Tibial nerve (tissue), 4 donors: ENCODE measurements around the gene GJD4. TPM values are rescaled to one million over a fixed set of nuclear protein-coding genes. Genes with fewer than 3 reads are reported as not detected.

Experiments
- DNase-seq, 2 donors: peaks; one replicate each; pipeline ENCODE4 v3.0.0-alpha.2; 2019; ENCODE audit warnings: low spot score in 2 of 2
- H3K27ac ChIP-seq, 4 donors: fragments of 200-600 bp; sonication (generic) in 3 of 4; one replicate each; pipeline ENCODE4 v1.5.1; 2017 to 2019; ENCODE audit warnings: mild to moderate bottlenecking in 1 of 4
- H3K27me3 ChIP-seq, 2 donors: fragments of 200-600 bp; sonication (generic) in 1 of 2; one replicate each; pipeline versions ENCODE4 v1.5.1 to v1.6.0; 2017 to 2019
- H3K36me3 ChIP-seq, 3 donors: fragments of 200-600 bp; sonication (generic); one replicate each; pipeline ENCODE4 v1.5.1; 2018 to 2019
- H3K4me1 ChIP-seq, 4 donors: fragments of 200-600 bp; sonication (generic) in 3 of 4; one replicate each; pipeline ENCODE4 v1.5.1; 2017 to 2019
- H3K4me3 ChIP-seq, 4 donors: fragments of 200-600 bp; sonication (generic) in 3 of 4; one replicate each; pipeline ENCODE4 v1.5.1; 2017 to 2019; ENCODE audit warnings: mild to moderate bottlenecking in 1 of 4, moderate library complexity in 1 of 4
- H3K9me3 ChIP-seq, 4 donors: fragments of 200-600 bp; sonication (generic) in 3 of 4; one replicate each; pipeline ENCODE4 v1.5.1; 2017 to 2019
- CTCF ChIP-seq, 5 experiments: fragments of 200-600 bp in 3 of 5; fragments of 450-650 bp in 2 of 5; sonication (generic) in 3 of 5; IDR thresholded peaks; one replicate each; pipeline ENCODE4 v1.5.1; 2016 to 2019; ENCODE audit warnings: antibody characterized with exemption in 5 of 5, mild to moderate bottlenecking in 3 of 5, moderate library complexity in 2 of 5
- EP300 ChIP-seq, 2 donors: sonication (generic); formaldehyde crosslinking; IDR thresholded peaks; one replicate each; pipeline ENCODE4 v1.6.1; 2017; ENCODE audit warnings: antibody characterized with exemption in 2 of 2, mild to moderate bottlenecking in 1 of 2
- POLR2A ChIP-seq, 2 donors: fragments of 450-650 bp; IDR thresholded peaks; one replicate each; pipeline ENCODE4 v1.6.1; 2017; ENCODE audit warnings: antibody characterized with exemption in 2 of 2, mild to moderate bottlenecking in 2 of 2, moderate library complexity in 2 of 2
- WGBS, 2 donors: methylation state at CpG; one replicate each; pipeline ENCODE4 v1.1.5; 2018; 5-methylcytosine and 5-hydroxymethylcytosine counted together
- total RNA-seq, 4 donors: library from RNA; depleted of rRNA; stranded (reverse); fragments of >200 nt; gene quantifications; one replicate each; pipeline ENCODE4 v1.1.0, GENCODE V29; 2016

The GJD4 gene
- total RNA-seq, 4 donors from 2014 or later = 0.20 TPM; not detected in 3

DNA sequence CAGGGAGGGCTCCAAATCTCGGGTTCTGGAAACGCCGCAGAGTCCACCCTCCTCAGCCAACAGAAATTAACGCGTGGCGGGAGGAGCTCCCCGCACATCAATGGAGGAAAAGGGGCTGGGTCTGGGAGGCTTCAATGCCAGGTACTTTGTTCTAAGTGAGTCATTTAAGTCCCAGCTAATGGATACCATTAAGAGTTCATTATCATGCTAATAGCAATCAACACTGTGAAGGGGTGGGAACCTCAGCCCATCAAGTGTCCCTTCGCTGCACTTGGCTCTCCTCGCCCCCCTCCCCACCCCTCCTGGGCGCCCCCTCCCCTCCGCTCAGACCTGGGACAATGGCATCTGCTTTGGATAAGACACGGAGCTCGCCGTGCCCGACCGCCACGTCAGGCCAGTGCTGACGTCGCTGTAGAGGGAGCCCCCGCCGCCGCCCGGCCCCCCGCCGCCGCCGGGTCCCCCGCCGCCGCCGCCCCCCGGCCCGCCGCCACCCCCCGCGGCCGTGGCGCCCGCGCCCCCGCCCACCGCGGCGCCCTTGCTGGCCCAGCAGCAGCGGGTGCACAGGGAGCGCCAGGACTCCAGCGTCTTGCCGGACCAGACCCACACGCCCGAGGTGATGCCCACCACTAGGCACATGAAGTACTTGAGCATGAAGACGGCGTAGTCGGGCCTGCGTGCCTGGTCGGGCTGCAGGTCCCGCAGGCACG is 34.0 kb downstream of the GJD4 start:
- Histone ChIP-seq H3K36me3 (no peaks in the 10 kb centered on the region), H3K27me3 (no peaks in the 10 kb centered on the region), H3K9me3 (no peaks in the 10 kb centered on the region), H3K27ac (peak overlapping the region in 2 of 4 donors; percentile 37 to 74), H3K4me3 (peak overlapping the region; percentile 19 to 95 (median 39)), H3K4me1 (peaks cover 0 to 59% (median 10%) of the 10 kb centered on the region in 4 donors)
- DNase-seq = no peak
- 35 to 42% methylated on average over 5 to 17 of the region's 57 CpGs for WGBS, 2 donors
- TF ChIP-seq CTCF (IDR thresholded peaks at IDR 0.05) (no peak), POLR2A (IDR thresholded peaks at IDR 0.05) (no peak), EP300 (IDR thresholded peaks at IDR 0.05) (no peak)

DNA sequence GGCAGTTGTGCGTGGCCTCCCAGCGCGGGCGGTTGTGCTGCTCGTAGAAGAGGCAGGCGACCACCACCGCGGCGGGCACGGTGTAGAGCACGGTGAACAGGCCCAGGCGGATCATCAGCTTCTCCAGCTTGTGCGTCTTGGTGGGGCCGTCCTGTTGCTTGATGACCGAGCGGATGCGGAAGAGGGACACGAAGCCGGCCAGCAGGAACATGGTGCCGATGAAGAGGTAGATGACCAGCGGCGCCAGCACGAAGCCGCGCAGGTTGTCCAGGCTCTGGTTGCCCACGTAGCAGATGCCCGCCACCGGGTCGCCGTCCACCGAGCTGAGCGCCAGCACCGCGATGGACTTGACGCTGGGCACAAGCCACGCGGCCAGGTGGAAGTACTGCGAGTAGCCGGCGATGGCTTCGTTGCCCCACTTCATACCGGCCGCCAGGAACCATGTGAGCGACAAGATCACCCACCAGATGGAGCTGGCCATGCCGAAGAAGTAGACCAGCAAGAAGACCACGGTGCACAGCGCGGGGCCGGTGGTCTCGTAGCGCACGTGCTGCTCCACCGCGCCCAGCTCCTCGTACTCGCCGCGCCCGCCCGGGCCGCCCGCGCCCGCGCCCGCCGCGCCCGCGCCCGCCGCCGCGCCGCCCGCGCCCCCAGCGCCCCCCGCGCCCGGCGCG is 34.7 kb downstream of the GJD4 start:
- Histone ChIP-seq H3K4me1 (peaks cover 0 to 66% (median 12%) of the 10 kb centered on the region in 4 donors), H3K9me3 (no peaks in the 10 kb centered on the region), H3K36me3 (no peaks in the 10 kb centered on the region), H3K4me3 (peak overlapping the region; percentile 31 to 95 (median 46)), H3K27me3 (no peaks in the 10 kb centered on the region), H3K27ac (peak overlapping the region in 2 of 4 donors; percentile 37 to 74)
- WGBS, 2 donors = 8 to 23% methylated on average over 25 to 29 of the region's 83 CpGs
- no peak for DNase-seq
- no peak for TF ChIP-seq EP300 (IDR thresholded peaks at IDR 0.05)
- TF ChIP-seq CTCF (IDR thresholded peaks at IDR 0.05) = peak in 1 of 5 experiments; percentile 25
- TF ChIP-seq POLR2A (IDR thresholded peaks at IDR 0.05) = no peak

DNA sequence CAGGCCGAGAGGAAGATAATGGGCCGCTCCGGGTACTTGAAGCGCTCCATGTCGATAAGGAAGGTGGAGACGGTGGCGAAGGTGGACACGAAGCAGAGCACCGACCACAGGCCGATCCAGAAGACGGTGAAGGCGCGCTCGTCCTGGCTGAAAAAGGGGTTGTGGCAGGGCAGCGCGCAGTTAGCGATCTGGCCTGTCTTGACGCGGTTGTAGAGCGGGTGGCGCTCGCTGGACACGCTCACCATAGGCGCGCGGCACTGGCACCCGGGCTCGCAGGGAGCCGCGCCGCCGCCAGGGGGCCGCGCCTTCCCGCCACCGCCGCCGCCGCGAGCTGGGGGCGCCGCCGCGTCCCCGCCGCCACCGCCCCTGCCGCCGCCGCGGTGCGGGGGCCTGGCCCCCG is 35.3 kb downstream of the GJD4 start:
- Histone ChIP-seq H3K36me3 (no peaks in the 10 kb centered on the region), H3K27me3 (no peaks in the 10 kb centered on the region), H3K9me3 (no peaks in the 10 kb centered on the region), H3K27ac (peak overlapping the region in 2 of 4 donors; percentile 66 to 82), H3K4me3 (peak overlapping the region; percentile 31 to 95 (median 46)), H3K4me1 (peaks cover 0 to 66% (median 12%) of the 10 kb centered on the region in 4 donors)
- peak; percentile 47 to 57 for DNase-seq
- TF ChIP-seq CTCF (IDR thresholded peaks at IDR 0.05) (peak; percentile 30 to 76 (median 63)), POLR2A (IDR thresholded peaks at IDR 0.05) (no peak), EP300 (IDR thresholded peaks at IDR 0.05) (no peak)
- WGBS, 2 donors = 0 to 3% methylated on average over 14 to 16 of the region's 53 CpGs

DNA sequence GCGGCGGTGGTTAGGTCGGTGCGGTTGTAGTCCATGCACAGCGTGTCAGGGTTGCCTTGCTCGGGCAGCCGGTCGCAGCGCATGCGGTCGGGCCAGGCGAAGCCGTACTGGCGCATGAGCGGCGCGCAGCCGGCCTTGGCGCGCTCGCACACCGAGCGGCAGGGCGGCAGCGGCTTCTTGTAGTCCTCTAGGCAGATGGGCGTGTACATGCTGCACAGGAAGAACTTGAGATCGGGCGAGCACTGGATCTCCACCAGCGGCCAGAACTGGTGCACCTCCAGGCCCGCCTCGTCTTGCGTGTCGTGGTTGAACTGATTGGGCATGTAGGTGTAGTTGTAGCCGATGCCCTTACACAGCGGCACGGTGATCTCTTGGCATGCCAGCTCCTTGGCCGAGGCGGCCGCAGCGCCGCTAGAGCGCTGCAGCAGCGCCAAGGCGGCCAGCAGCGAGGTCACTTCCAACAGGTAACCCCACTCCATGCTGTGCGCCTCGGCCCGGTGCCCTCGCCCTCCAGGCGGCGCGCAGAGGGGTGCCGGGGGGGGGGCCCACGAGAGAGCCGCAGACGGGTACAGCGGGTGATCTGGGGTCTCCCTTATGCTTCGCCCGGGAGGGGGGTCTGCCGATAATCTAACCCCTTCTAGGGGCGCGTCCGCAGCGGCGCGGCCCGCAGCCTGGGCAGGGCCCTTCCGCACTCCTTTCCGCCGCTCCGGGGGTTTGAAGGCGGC is 36.0 kb downstream of the GJD4 start:
- Histone ChIP-seq H3K4me3 (peak overlapping the region; percentile 74 to 95 (median 86)), H3K27me3 (no peaks in the 10 kb centered on the region), H3K36me3 (no peaks in the 10 kb centered on the region), H3K9me3 (no peaks in the 10 kb centered on the region), H3K4me1 (peaks cover 0 to 59% (median 12%) of the 10 kb centered on the region in 4 donors), H3K27ac (peak overlapping the region; percentile 72 to 92 (median 83))
- TF ChIP-seq POLR2A (IDR thresholded peaks at IDR 0.05) (no peak), EP300 (IDR thresholded peaks at IDR 0.05) (peak in 1 of 2 donors; percentile 15)
- WGBS, 2 donors = 0% methylated on average over 2 to 22 of the region's 72 CpGs
- DNase-seq = peak in 1 of 2 donors; percentile 47

DNA sequence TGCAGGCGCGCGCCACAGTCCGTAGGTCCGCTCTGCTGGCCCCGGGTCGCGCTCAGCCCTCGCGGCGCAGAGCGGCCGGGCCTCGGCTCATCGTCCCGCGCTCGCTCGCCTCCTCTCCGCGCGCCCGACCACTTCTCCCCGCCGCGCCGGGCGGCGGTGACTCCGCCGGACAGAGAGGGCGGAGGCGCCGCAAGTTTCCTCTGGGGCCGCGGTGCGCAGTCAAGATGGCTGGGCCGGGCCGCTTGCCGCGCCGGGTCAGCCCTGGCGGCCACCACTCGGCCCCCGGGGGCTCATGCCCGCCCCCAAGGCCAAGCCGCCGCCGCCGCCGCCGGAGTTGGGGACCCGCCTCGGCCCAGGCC is 36.5 kb downstream of the GJD4 start:
- H3K9me3 ChIP-seq = no peaks in the 10 kb centered on the region
- H3K27me3 ChIP-seq = no peaks in the 10 kb centered on the region
- peak overlapping the region; percentile 72 to 92 (median 83) for H3K27ac ChIP-seq
- H3K4me3 ChIP-seq = peak overlapping the region; percentile 74 to 95 (median 86)
- no peaks in the 10 kb centered on the region for H3K36me3 ChIP-seq
- H3K4me1 ChIP-seq = peaks cover 0 to 54% (median 12%) of the 10 kb centered on the region in 4 donors
- TF ChIP-seq EP300 (IDR thresholded peaks at IDR 0.05) (no peak), CTCF (IDR thresholded peaks at IDR 0.05) (no peak), POLR2A (IDR thresholded peaks at IDR 0.05) (no peak)
- no peak for DNase-seq
- WGBS, 2 donors = 0 to 2% methylated on average over 22 to 24 of the region's 54 CpGs
